Progenitor cell of endocrine pancreas (in vitro differentiated cells): Measurements from ENCODE around the gene KCNQ5. TPM values are rescaled to one million over a fixed set of nuclear protein-coding genes. Genes with fewer than 3 reads are reported as not detected.
"Not testable (repeated sequence)": the region's sequence is repeated elsewhere in the genome, so short reads cannot be mapped to it uniquely, and the experiment has no call there.

ENCODE experiments used
- DNase-seq: peaks from one replicate; pipeline ENCODE4 v3.0.0; 2021; ENCODE audit warnings: low spot score; ENCODE audit not compliant: unreplicated experiment
- H3K27ac Mint-ChIP-seq: 2 replicates; pipeline ENCODE4 v1.8.0; 2021; ENCODE audit warnings: mild to moderate bottlenecking, moderate library complexity, mixed read lengths
- H3K27me3 Mint-ChIP-seq: 2 replicates; pipeline ENCODE4 v1.8.0; 2021; ENCODE audit warnings: mixed read lengths
- H3K36me3 Mint-ChIP-seq: 2 replicates; pipeline ENCODE4 v1.8.0; 2022; ENCODE audit warnings: mixed read lengths; ENCODE audit not compliant: insufficient read depth
- H3K4me1 Mint-ChIP-seq: 2 replicates; pipeline ENCODE4 v1.8.0; 2021; ENCODE audit warnings: low read depth, mixed read lengths
- H3K4me3 Mint-ChIP-seq: 2 replicates; pipeline ENCODE4 v1.8.0; 2021; ENCODE audit warnings: low read depth, mild to moderate bottlenecking, moderate library complexity, mixed read lengths
- H3K9me3 Mint-ChIP-seq: 2 replicates; pipeline ENCODE4 v1.8.0; 2021; ENCODE audit warnings: low read depth, mixed read lengths
- total RNA-seq: library from RNA; stranded (reverse); gene quantifications from 2 replicates; pipeline ENCODE4 v1.2.1, GENCODE V29; 2021
- TF ChIP-seq, protein P1 (sequence below): fragments of 200-600 bp; sonication (generic); IDR thresholded peaks from one replicate; pipeline ENCODE4 v1.5.0; 2021; ENCODE audit warnings: antibody characterized with exemption, mild to moderate bottlenecking; ENCODE audit not compliant: unreplicated experiment

The KCNQ5 gene
- total RNA-seq, 1 donor from 2014 or later, result 1.0 TPM

DNA sequence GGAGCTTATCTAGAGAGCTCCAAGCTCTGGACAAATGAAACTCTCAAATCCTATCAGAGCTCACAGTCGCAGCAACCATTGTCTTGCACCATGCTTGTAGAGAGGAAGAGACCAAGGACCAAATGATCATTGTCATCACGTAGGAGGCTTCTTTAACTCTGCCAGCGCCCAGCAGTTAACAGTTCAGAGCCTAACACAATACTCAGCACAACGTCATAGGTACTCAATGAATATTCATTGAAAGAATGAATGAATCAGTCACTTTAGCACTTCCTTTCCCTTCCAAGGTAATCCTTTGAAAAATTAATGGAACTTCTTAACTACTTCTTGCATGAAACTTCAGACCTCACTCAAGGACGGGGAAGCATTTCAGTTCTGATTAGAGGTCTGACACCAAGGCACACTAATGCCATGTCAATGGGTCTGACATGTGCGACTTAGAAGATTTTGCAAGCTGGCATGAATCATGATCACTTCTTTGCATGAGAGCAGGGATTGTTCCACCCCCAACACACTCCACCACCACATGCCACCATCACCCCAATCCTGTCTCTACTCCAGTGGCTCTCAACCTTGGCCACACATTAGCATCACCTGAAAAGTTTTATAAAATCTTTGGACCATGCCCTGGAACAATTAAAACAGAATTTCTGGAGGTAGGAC lies 558.3 kb downstream of the KCNQ5 start:
- Mint-ChIP-seq H3K4me3 (no peak overlapping the region), H3K4me1 (no peaks in the 10 kb centered on the region), H3K27ac (no peak overlapping the region), H3K9me3 (no peaks in the 10 kb centered on the region), H3K27me3 (peaks cover 13% of the 10 kb centered on the region), H3K36me3 (no peaks in the 10 kb centered on the region)
- no peak for DNase-seq
- TF ChIP-seq, protein P1, sequence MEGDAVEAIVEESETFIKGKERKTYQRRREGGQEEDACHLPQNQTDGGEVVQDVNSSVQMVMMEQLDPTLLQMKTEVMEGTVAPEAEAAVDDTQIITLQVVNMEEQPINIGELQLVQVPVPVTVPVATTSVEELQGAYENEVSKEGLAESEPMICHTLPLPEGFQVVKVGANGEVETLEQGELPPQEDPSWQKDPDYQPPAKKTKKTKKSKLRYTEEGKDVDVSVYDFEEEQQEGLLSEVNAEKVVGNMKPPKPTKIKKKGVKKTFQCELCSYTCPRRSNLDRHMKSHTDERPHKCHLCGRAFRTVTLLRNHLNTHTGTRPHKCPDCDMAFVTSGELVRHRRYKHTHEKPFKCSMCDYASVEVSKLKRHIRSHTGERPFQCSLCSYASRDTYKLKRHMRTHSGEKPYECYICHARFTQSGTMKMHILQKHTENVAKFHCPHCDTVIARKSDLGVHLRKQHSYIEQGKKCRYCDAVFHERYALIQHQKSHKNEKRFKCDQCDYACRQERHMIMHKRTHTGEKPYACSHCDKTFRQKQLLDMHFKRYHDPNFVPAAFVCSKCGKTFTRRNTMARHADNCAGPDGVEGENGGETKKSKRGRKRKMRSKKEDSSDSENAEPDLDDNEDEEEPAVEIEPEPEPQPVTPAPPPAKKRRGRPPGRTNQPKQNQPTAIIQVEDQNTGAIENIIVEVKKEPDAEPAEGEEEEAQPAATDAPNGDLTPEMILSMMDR, result no peak

DNA sequence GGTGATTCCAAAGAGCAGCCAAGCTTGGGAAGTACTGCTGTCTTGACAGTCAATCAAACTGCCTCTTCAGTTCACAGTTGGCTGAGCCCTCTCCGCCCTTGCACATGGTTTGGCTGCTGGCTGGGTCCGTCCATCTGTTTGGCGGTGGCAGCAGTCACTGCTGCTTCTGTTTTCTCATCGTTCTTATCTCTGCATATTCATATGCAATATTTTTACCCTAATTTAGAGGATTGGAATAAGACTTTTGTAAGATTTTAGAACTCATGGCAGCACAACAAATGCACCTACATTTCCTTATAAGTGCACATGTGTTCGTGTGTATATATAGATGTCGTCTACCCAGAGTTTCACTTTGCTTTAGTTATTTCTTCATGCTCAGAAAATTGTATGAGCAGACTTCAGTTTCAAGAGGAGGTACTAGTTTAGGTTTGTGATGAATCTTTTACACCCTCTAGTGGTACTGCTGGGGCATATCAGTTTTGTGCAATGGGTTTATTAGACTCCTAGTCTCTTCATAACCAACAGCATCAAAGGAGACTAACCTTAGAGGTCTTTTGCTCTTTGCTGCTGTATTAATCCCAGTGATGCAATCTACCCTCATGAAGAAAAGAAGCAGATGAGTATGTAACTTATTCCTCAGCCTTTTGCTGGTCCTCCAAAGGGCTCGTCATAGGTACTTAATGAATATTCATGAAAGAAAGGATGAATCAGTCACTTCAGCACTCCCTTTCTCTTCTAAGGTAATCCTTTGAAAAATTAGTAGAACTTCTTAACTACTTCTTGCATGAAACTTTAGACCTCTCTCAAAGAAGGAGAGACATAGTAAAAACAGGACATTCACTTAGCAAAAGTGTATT lies 559.1 kb downstream of the KCNQ5 start:
- peaks cover 13% of the 10 kb centered on the region for H3K27me3 Mint-ChIP-seq
- DNase-seq, result no peak
- TF ChIP-seq, protein P1, result peak; percentile 84
- no peaks in the 10 kb centered on the region for H3K36me3 Mint-ChIP-seq
- H3K27ac Mint-ChIP-seq, result no peak overlapping the region
- H3K9me3 Mint-ChIP-seq, result no peaks in the 10 kb centered on the region
- no peak overlapping the region for H3K4me3 Mint-ChIP-seq
- H3K4me1 Mint-ChIP-seq, result no peaks in the 10 kb centered on the region

DNA sequence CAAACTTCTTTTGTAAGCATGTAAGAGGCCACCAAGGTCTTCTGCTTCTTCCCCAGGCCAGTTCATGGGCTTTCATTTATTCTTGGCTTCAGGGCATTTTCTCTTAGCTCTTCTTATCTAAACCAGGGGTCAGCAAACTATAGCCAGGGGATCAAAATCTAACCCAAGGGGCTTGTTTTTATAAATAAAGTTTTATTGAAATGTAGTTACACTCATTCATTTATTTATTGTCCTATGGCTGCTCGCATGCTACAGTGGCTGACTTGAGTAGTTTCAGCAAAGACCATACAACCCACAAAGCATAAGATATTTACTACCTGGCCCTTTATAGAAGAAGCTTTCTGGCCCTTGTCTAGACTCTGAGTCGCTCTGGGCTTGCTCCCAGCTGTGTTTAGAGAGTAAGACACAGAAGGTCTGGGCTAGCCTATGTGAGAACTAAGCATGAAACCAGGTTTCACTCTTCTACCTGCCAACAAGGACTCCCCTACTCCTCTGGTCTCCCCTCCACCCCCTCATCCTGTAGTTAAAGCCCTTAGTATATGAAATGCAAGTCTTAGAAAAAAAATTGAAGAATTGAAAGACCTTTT lies 560.2 kb downstream of the KCNQ5 start:
- no peaks in the 10 kb centered on the region for H3K36me3 Mint-ChIP-seq
- no peak overlapping the region for H3K4me3 Mint-ChIP-seq
- no peak for DNase-seq
- TF ChIP-seq, protein P1, result no peak
- H3K27me3 Mint-ChIP-seq, result peaks cover 13% of the 10 kb centered on the region
- H3K27ac Mint-ChIP-seq, result no peak overlapping the region
- H3K9me3 Mint-ChIP-seq, result no peaks in the 10 kb centered on the region
- H3K4me1 Mint-ChIP-seq, result no peaks in the 10 kb centered on the region

DNA sequence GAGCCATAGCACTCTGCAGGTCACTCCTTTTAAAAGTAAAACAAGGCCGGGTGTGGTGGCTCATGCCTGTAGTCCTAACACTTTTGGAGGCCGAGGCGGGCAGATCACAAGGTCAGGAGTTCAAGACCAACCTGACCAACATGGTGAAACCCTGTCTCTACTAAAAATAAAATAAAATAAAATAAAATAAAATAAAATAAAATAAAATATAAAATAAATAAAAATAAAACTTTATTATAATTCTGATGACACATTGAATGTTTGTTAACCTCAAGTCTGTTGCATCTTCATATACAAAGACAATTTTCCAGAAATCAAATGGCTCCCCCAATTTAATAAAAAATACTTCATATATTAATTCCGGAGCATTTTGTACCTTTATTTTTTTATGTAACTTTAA lies 571.4 kb downstream of the KCNQ5 start:
- DNase-seq, H3K27me3 Mint-ChIP-seq, H3K4me3 Mint-ChIP-seq, H3K4me1 Mint-ChIP-seq, H3K27ac Mint-ChIP-seq, H3K9me3 Mint-ChIP-seq, H3K36me3 Mint-ChIP-seq: not testable (repeated sequence)

DNA sequence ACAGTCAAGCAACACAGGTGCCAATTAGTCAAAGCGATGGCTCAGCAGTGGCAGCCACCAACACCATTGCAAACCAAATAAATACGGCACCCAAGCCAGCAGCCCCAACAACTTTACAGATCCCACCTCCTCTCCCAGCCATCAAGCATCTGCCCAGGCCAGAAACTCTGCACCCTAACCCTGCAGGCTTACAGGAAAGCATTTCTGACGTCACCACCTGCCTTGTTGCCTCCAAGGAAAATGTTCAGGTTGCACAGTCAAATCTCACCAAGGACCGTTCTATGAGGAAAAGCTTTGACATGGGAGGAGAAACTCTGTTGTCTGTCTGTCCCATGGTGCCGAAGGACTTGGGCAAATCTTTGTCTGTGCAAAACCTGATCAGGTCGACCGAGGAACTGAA lies 572.9 kb downstream of the KCNQ5 start:
- no peaks in the 10 kb centered on the region for H3K4me1 Mint-ChIP-seq
- H3K4me3 Mint-ChIP-seq, result no peak overlapping the region
- H3K27me3 Mint-ChIP-seq, result no peaks in the 10 kb centered on the region
- H3K27ac Mint-ChIP-seq, result no peak overlapping the region
- H3K36me3 Mint-ChIP-seq, result no peaks in the 10 kb centered on the region
- TF ChIP-seq, protein P1, result no peak
- no peaks in the 10 kb centered on the region for H3K9me3 Mint-ChIP-seq
- no peak for DNase-seq
